Liver (tissue), 9 donors: ENCODE data around the gene GNAT1. TPM values are rescaled to one million over a fixed set of nuclear protein-coding genes. Genes with fewer than 3 reads are reported as not detected.

Experiments used
- DNase-seq: peaks from one replicate; pipeline ENCODE4 v3.0.0-alpha.2; 2017; ENCODE audit warnings: low spot score
- H3K27ac ChIP-seq, 2 donors: one replicate each; pipeline ENCODE4 v1.7.0; 2013; ENCODE audit warnings: inconsistent platforms in 2 of 2, low read length in 2 of 2, control low read depth in 1 of 2, low read depth in 1 of 2, mild to moderate bottlenecking in 1 of 2
- H3K27me3 ChIP-seq, 4 donors: one replicate each; pipeline versions ENCODE4 v1.6.1 to v1.7.0; 2013; ENCODE audit warnings: low read length in 3 of 4, inconsistent platforms in 1 of 4, mild to moderate bottlenecking in 1 of 4, moderate library complexity in 1 of 4; ENCODE audit not compliant: control insufficient read depth in 4 of 4, insufficient read depth in 4 of 4
- H3K36me3 ChIP-seq, 4 donors: one replicate each; pipeline versions ENCODE4 v1.6.1 to v1.7.0; 2013; ENCODE audit warnings: low read length in 3 of 4, mild to moderate bottlenecking in 3 of 4, low read depth in 1 of 4, moderate library complexity in 1 of 4; ENCODE audit not compliant: control insufficient read depth in 4 of 4, insufficient read depth in 3 of 4
- H3K4me1 ChIP-seq, 4 donors: one replicate each; pipeline versions ENCODE4 v1.6.1 to v1.7.0; 2013; ENCODE audit warnings: low read length in 3 of 4, mild to moderate bottlenecking in 3 of 4, moderate library complexity in 1 of 4; ENCODE audit not compliant: control insufficient read depth in 4 of 4, insufficient read depth in 4 of 4
- H3K4me3 ChIP-seq, 3 donors: one replicate each; pipeline versions ENCODE4 v1.6.1 to v1.7.0; 2013; ENCODE audit warnings: low read length in 3 of 3, control low read depth in 1 of 3, low read depth in 1 of 3, mild to moderate bottlenecking in 1 of 3
- H3K9ac ChIP-seq, 2 donors: one replicate each; pipeline ENCODE4 v1.7.0; 2013; ENCODE audit warnings: low read length in 2 of 2, mild to moderate bottlenecking in 2 of 2, moderate library complexity in 2 of 2, control low read depth in 1 of 2, low read depth in 1 of 2
- H3K9me3 ChIP-seq, 4 donors: one replicate each; pipeline versions ENCODE4 v1.6.1 to v1.7.0; 2013; ENCODE audit warnings: low read length in 3 of 4; ENCODE audit not compliant: control insufficient read depth in 4 of 4
- ATF3 ChIP-seq: IDR thresholded peaks from 2 replicates; pipeline ENCODE4 v1.6.1; 2016; ENCODE audit warnings: antibody characterized with exemption
- CTCF ChIP-seq: fragments of 150-350 bp; IDR thresholded peaks from 2 replicates; pipeline ENCODE4 v1.5.1; 2017; ENCODE audit warnings: improper control_type of control experiment, low read depth, low read length; ENCODE audit not compliant: missing input control
- EGR1 ChIP-seq, 2 donors: IDR thresholded peaks; 2 replicates each; pipeline ENCODE4 v1.6.1; 2016 to 2018; ENCODE audit warnings: antibody characterized with exemption in 2 of 2, low read depth in 2 of 2
- FOXA1 ChIP-seq: IDR thresholded peaks from 2 replicates; pipeline ENCODE4 v1.6.1; 2016; ENCODE audit warnings: antibody characterized with exemption
- FOXA2 ChIP-seq: IDR thresholded peaks from 2 replicates; pipeline ENCODE4 v1.6.1; 2016; ENCODE audit warnings: antibody characterized with exemption
- GABPA ChIP-seq, 2 donors: IDR thresholded peaks in 1 of 2; conservative IDR thresholded peaks in 1 of 2; 2 replicates each; pipeline ENCODE4 v1.6.1; 2016; ENCODE audit warnings: antibody characterized with exemption in 2 of 2, mild to moderate bottlenecking in 1 of 2, moderate library complexity in 1 of 2
- HNF4A ChIP-seq, 2 donors: conservative IDR thresholded peaks; 2 replicates each; pipeline ENCODE4 v1.6.1; 2016; ENCODE audit warnings: antibody characterized with exemption in 2 of 2, mild to moderate bottlenecking in 2 of 2
- HNF4G ChIP-seq: IDR thresholded peaks from 2 replicates; pipeline ENCODE4 v1.6.1; 2016; ENCODE audit warnings: antibody characterized with exemption
- MAX ChIP-seq: IDR thresholded peaks from 2 replicates; pipeline ENCODE4 v1.6.1; 2016; ENCODE audit warnings: antibody characterized with exemption
- NR2F2 ChIP-seq: IDR thresholded peaks from 2 replicates; pipeline ENCODE4 v1.6.1; 2016; ENCODE audit warnings: antibody characterized with exemption
- RAD21 ChIP-seq, 2 donors: IDR thresholded peaks; 2 replicates each; pipeline ENCODE4 v1.6.1; 2016; ENCODE audit warnings: antibody characterized with exemption in 2 of 2, mild to moderate bottlenecking in 2 of 2
- REST ChIP-seq: IDR thresholded peaks from 2 replicates; pipeline ENCODE4 v1.6.1; 2016; ENCODE audit warnings: antibody characterized with exemption, mild to moderate bottlenecking
- RXRA ChIP-seq, 2 donors: IDR thresholded peaks; 2 replicates each; pipeline ENCODE4 v1.6.1; 2017 to 2018; ENCODE audit warnings: antibody characterized with exemption in 2 of 2, mild to moderate bottlenecking in 1 of 2
- SP1 ChIP-seq: IDR thresholded peaks from 2 replicates; pipeline ENCODE4 v1.6.1; 2018; ENCODE audit warnings: antibody characterized with exemption, mild to moderate bottlenecking
- TAF1 ChIP-seq: conservative IDR thresholded peaks from 2 replicates; pipeline ENCODE4 v1.6.1; 2016; ENCODE audit warnings: antibody characterized with exemption, mild to moderate bottlenecking
- YY1 ChIP-seq: IDR thresholded peaks from 2 replicates; pipeline ENCODE4 v1.6.1; 2016; ENCODE audit warnings: antibody characterized with exemption, mild to moderate bottlenecking
- WGBS: extraction: QIAGEN DNeasy Blood & Tissue Kit; methylation state at CpG from one replicate; pipeline ENCODE4 v1.1.7; 2013; 5-methylcytosine and 5-hydroxymethylcytosine counted together
- polyA plus RNA-seq, 2 donors: library from polyadenylated mRNA; stranded (reverse) in 1 of 2; unstranded in 1 of 2; fragments of 200-250 nt in 1 of 2; fragments of >200 nt in 1 of 2; fragmentation: Nextera tagmentation in 1 of 2; extraction: Ambion mirVana in 1 of 2; gene quantifications; one replicate each; pipeline versions ENCODE4 v1.2.1 to v1.2.3, GENCODE V29; 2013 to 2015
- total RNA-seq, 2 donors: library from RNA; depleted of rRNA; stranded (reverse); fragments of >200 nt; gene quantifications; one replicate each; pipeline ENCODE4 v1.2.3, GENCODE V29; 2014
- donor health status: healthy.
- donor health status: healthy.
- donor health status: healthy.
- donor health status: healthy.
- donor health status: healthy.

GNAT1 gene
- total and polyA plus RNA-seq, 4 donors = 0.08 TPM; not detected in 3

GRCh38 chr3:50222169-50222528 is 30.7 kb downstream of the GNAT1 start:
- H3K9ac ChIP-seq = no peak overlapping the region
- no peak for DNase-seq
- H3K27me3 ChIP-seq = no peaks in the 10 kb centered on the region
- 30% methylated on average over 1 of the region's 1 CpG for WGBS
- H3K4me1 ChIP-seq = peaks cover 4 to 51% (median 40%) of the 10 kb centered on the region in 4 donors
- H3K36me3 ChIP-seq = peaks cover 6 to 9% (median 7%) of the 10 kb centered on the region in 4 donors
- H3K9me3 ChIP-seq = no peaks in the 10 kb centered on the region
- H3K4me3 ChIP-seq = no peak overlapping the region
- no peak for TF ChIP-seq REST
- TF ChIP-seq GABPA (IDR thresholded peaks at IDR 0.05 in 1 of 2, conservative IDR thresholded peaks at IDR 0.05 in 1 of 2) = no peak
- no peak for TF ChIP-seq EGR1 (IDR thresholded peaks at IDR 0.05; ENCODE audit: low read depth in 2 of 2)
- TF ChIP-seq ATF3 = no peak
- no peak for TF ChIP-seq RXRA (IDR thresholded peaks at IDR 0.05)
- no peak for TF ChIP-seq SP1
- no peak for TF ChIP-seq CTCF
- no peak for TF ChIP-seq YY1
- TF ChIP-seq HNF4A (conservative IDR thresholded peaks at IDR 0.05) = no peak
- TF ChIP-seq FOXA1 = no peak
- TF ChIP-seq FOXA2 = no peak
- no peak for TF ChIP-seq HNF4G
- no peak for TF ChIP-seq TAF1
- no peak for TF ChIP-seq RAD21 (IDR thresholded peaks at IDR 0.05)
- no peak for TF ChIP-seq NR2F2
- H3K27ac ChIP-seq = peak overlapping the region; percentile 49 to 78

- no peak overlapping the region for H3K9ac ChIP-seq
- WGBS = 72% methylated on average over 5 of the region's 5 CpGs
Observed at GRCh38 chr3:50224639-50225038, 33.2 kb downstream of the GNAT1 start.

More at GRCh38 chr3:50224639-50225038, 33.2 kb downstream of the GNAT1 start:
- H3K4me3 ChIP-seq = no peak overlapping the region
- H3K4me1 ChIP-seq = peaks cover 8 to 36% (median 32%) of the 10 kb centered on the region in 4 donors
- no peak for DNase-seq
- H3K36me3 ChIP-seq = peaks cover 0 to 2% (median 0%) of the 10 kb centered on the region in 4 donors
- H3K27ac ChIP-seq = no peak overlapping the region
- TF ChIP-seq MAX = no peak
- no peak for TF ChIP-seq EGR1 (IDR thresholded peaks at IDR 0.05; ENCODE audit: low read depth in 2 of 2)
- H3K27me3 ChIP-seq = no peaks in the 10 kb centered on the region
- no peaks in the 10 kb centered on the region for H3K9me3 ChIP-seq
